Astrocyte of the cerebellum (primary cell): ENCODE results near the gene RNLS.

Experiments used
- DNase-seq: peaks from one replicate; pipeline ENCODE4 v3.0.0-alpha.2; 2011; ENCODE audit warnings: low read depth
- H3K4me3 ChIP-seq: 2 replicates; pipeline ENCODE4 v1.5.1; 2011; ENCODE audit warnings: mild to moderate bottlenecking, low read depth, low read length, moderate library complexity
- CTCF ChIP-seq: IDR thresholded peaks from 2 replicates; pipeline ENCODE4 v1.5.1; 2012; ENCODE audit warnings: low read length, low read depth, moderate library complexity, mild to moderate bottlenecking; ENCODE audit errors: missing control alignments
- in situ Hi-C: cut with HindIII; loops from 2 replicates; pipeline ENCODE4 v1.10.0; 2017; ENCODE audit warnings: low sequenced_read_pairs

The RNLS gene

GRCh38 chr10:88433565-88434186 lies 149.4 kb downstream of the RNLS start:
- no peak for TF ChIP-seq CTCF
- in situ Hi-C loops = no loop called here
- DNase-seq = no peak
- no peak overlapping the region for H3K4me3 ChIP-seq

GRCh38 chr10:88431103-88431502 lies 152.0 kb downstream of the RNLS start:
- no peak for DNase-seq
- in situ Hi-C loops = no loop called here
- TF ChIP-seq CTCF = no peak
- H3K4me3 ChIP-seq = no peak overlapping the region

GRCh38 chr10:88428976-88429375 lies 154.1 kb downstream of the RNLS start:
- in situ Hi-C loops = no loop called here
- DNase-seq = no peak
- H3K4me3 ChIP-seq = no peak overlapping the region
- no peak for TF ChIP-seq CTCF

- no peak for DNase-seq
- in situ Hi-C loops = no loop called here
- no peak overlapping the region for H3K4me3 ChIP-seq
- TF ChIP-seq CTCF = no peak
Observed at GRCh38 chr10:88428442-88428841, 154.7 kb downstream of the RNLS start.

- DNase-seq = no peak
- in situ Hi-C loops = no loop called here
- TF ChIP-seq CTCF = no peak
- H3K4me3 ChIP-seq = no peak overlapping the region
Observed at GRCh38 chr10:88427024-88427423, 156.1 kb downstream of the RNLS start.

- H3K4me3 ChIP-seq = no peak overlapping the region
- TF ChIP-seq CTCF = no peak
- no peak for DNase-seq
- in situ Hi-C loops = loop anchor here (25.0 kb wide), 1 partner anchor 563 kb away; the partner anchor contains the start of genes KLLN and PTEN
Observed at GRCh38 chr10:88424881-88425280, 158.2 kb downstream of the RNLS start.
